ENCODE measurements around the gene TRIM39. TPM values are rescaled to one million over a fixed set of nuclear protein-coding genes. Genes with fewer than 3 reads are reported as not detected.

TRIM39 gene
- total and polyA plus RNA-seq, 2 donors (not counting 1 experiment from before 2014, with no cell fraction given): 18.1 to 31.4 TPM

DNA sequence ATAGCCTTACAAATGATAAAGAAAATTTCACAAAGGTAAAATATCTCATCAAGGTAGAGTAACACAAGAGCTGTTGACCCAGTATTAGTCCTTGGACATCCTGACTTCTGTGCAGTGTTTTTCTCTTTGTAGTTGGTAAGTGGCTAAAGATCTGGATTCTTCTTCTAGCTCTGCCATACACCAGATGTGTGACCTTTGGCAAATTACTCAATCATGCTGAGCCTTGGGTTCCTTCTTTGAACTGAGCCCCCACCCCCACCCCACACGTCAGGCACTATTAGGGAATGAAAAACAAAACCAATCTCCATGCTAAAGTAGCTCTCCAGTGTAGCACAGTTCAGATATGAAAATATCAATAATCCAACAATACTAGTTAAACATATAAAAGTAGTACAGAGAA lies 15.1 kb upstream of the TRIM39 start:
- H3K27me3 ChIP-seq (replicated peaks in 1 of 4; ENCODE audit: control extremely low read depth in 1 of 4, control insufficient read depth in 3 of 4, insufficient read depth in 4 of 4, low read length in 3 of 4): no peaks in the 10 kb centered on the region
- ChIA-PET POLR2A (no interaction called here), CTCF (no interaction called here)
- no peak overlapping the region for H3K27ac Mint-ChIP-seq
- no peak for ATAC-seq (ENCODE audit: low read depth)
- intact Hi-C loops (cut with micrococcal nuclease): no loop called here
- no peak overlapping the region for H2AFZ ChIP-seq (ENCODE audit: insufficient read depth, low read depth, low read length, poor library complexity, severe bottlenecking)
- H3K4me3 ChIP-seq (ENCODE audit: control extremely low read depth in 1 of 5, extremely low read depth in 1 of 5, insufficient read depth in 1 of 5, low read depth in 2 of 5, low read length in 4 of 5): no peak overlapping the region
- WGBS (ENCODE audit: insufficient coverage): no CpG with 5 or more reads among the region's 1 CpG
- no peak overlapping the region for H3K4me2 ChIP-seq (replicated peaks; ENCODE audit: low read depth, low read length, poor library complexity, severe bottlenecking)
- H3K79me2 ChIP-seq (ENCODE audit: control insufficient read depth, insufficient read depth, low read length): peaks cover 95% of the 10 kb centered on the region
- no peaks in the 10 kb centered on the region for H3K4me1 ChIP-seq (ENCODE audit: control insufficient read depth in 2 of 2, insufficient read depth in 2 of 2, low read length in 2 of 2)
- H3K27ac ChIP-seq (ENCODE audit: low read length in 2 of 2): no peak overlapping the region
- H3K4me3 Mint-ChIP-seq: no peak overlapping the region
- H3K9me3 ChIP-seq (ENCODE audit: control extremely low read depth in 1 of 3, control insufficient read depth in 2 of 3, insufficient read depth in 1 of 3, low read length in 2 of 3): no peaks in the 10 kb centered on the region
- TF ChIP-seq, protein P1, sequence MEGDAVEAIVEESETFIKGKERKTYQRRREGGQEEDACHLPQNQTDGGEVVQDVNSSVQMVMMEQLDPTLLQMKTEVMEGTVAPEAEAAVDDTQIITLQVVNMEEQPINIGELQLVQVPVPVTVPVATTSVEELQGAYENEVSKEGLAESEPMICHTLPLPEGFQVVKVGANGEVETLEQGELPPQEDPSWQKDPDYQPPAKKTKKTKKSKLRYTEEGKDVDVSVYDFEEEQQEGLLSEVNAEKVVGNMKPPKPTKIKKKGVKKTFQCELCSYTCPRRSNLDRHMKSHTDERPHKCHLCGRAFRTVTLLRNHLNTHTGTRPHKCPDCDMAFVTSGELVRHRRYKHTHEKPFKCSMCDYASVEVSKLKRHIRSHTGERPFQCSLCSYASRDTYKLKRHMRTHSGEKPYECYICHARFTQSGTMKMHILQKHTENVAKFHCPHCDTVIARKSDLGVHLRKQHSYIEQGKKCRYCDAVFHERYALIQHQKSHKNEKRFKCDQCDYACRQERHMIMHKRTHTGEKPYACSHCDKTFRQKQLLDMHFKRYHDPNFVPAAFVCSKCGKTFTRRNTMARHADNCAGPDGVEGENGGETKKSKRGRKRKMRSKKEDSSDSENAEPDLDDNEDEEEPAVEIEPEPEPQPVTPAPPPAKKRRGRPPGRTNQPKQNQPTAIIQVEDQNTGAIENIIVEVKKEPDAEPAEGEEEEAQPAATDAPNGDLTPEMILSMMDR (IDR thresholded peaks at IDR 0.05): no peak
- no peak for TF ChIP-seq EZH2 (IDR thresholded peaks at IDR 0.05; ENCODE audit: borderline replicate concordance, insufficient read depth, low read depth, low read length, poor library complexity, severe bottlenecking)
- peaks cover 15% of the 10 kb centered on the region for H3K4me1 Mint-ChIP-seq
- no peaks in the 10 kb centered on the region for H3K27me3 Mint-ChIP-seq
- no peaks in the 10 kb centered on the region for H3K9me3 Mint-ChIP-seq (ENCODE audit: insufficient read depth)
- no peak for DNase-seq
- H3K9ac ChIP-seq (ENCODE audit: low read length): no peak overlapping the region
- peaks cover 97% of the 10 kb centered on the region for H4K20me1 ChIP-seq (ENCODE audit: control insufficient read depth, insufficient read depth, low read length, poor library complexity, severe bottlenecking)
- H3K36me3 ChIP-seq (replicated peaks in 1 of 2; ENCODE audit: control extremely low read depth in 1 of 2, control insufficient read depth in 1 of 2, extremely low read depth in 1 of 2, insufficient read depth in 2 of 2, low read length in 1 of 2): peaks cover 0 to 48% of the 10 kb centered on the region in 2 experiments

DNA sequence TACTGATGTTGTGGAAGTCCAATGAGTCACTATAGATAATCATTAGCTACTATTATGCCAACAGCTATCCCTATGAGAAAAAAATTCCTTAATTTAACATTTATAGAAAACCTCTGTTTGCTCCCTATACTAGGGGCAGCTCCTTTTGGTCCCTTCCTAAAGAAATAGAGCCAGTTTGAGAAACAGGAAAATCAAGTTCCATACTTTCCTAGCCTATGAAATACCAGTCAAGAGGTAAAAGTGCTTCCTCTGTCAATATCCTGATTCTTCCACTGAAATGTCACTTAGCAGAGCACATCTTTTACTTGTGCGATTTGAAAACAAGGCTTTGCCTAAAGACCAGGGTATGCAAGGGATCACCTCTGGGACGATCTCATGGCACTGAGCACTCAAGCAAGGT lies 14.5 kb upstream of the TRIM39 start:
- Histone ChIP-seq H3K79me2 (ENCODE audit: control insufficient read depth, insufficient read depth, low read length) (peaks cover 95% of the 10 kb centered on the region), H3K27ac (ENCODE audit: low read length in 2 of 2) (no peak overlapping the region), H3K4me3 (ENCODE audit: control extremely low read depth in 1 of 5, extremely low read depth in 1 of 5, insufficient read depth in 1 of 5, low read depth in 2 of 5, low read length in 4 of 5) (no peak overlapping the region), H3K36me3 (replicated peaks in 1 of 2; ENCODE audit: control extremely low read depth in 1 of 2, control insufficient read depth in 1 of 2, extremely low read depth in 1 of 2, insufficient read depth in 2 of 2, low read length in 1 of 2) (peaks cover 0 to 46% of the 10 kb centered on the region in 2 experiments), H2AFZ (ENCODE audit: insufficient read depth, low read depth, low read length, poor library complexity, severe bottlenecking) (no peak overlapping the region), H4K20me1 (ENCODE audit: control insufficient read depth, insufficient read depth, low read length, poor library complexity, severe bottlenecking) (peaks cover 95% of the 10 kb centered on the region), H3K4me1 (ENCODE audit: control insufficient read depth in 2 of 2, insufficient read depth in 2 of 2, low read length in 2 of 2) (no peaks in the 10 kb centered on the region), H3K9me3 (ENCODE audit: control extremely low read depth in 1 of 3, control insufficient read depth in 2 of 3, insufficient read depth in 1 of 3, low read length in 2 of 3) (no peaks in the 10 kb centered on the region), H3K27me3 (replicated peaks in 1 of 4; ENCODE audit: control extremely low read depth in 1 of 4, control insufficient read depth in 3 of 4, insufficient read depth in 4 of 4, low read length in 3 of 4) (no peaks in the 10 kb centered on the region), H3K4me2 (replicated peaks; ENCODE audit: low read depth, low read length, poor library complexity, severe bottlenecking) (no peak overlapping the region), H3K9ac (ENCODE audit: low read length) (no peak overlapping the region)
- Mint-ChIP-seq H3K9me3 (ENCODE audit: insufficient read depth) (no peaks in the 10 kb centered on the region), H3K4me3 (no peak overlapping the region), H3K27ac (no peak overlapping the region), H3K4me1 (peaks cover 16% of the 10 kb centered on the region), H3K27me3 (no peaks in the 10 kb centered on the region)
- TF ChIP-seq, protein P1 (IDR thresholded peaks at IDR 0.05): no peak
- TF ChIP-seq EZH2 (IDR thresholded peaks at IDR 0.05; ENCODE audit: borderline replicate concordance, insufficient read depth, low read depth, low read length, poor library complexity, severe bottlenecking): no peak
- WGBS (ENCODE audit: insufficient coverage): 95% methylated on average over 2 of the region's 2 CpGs
- intact Hi-C loops (cut with micrococcal nuclease): no loop called here
- POLR2A ChIA-PET: no interaction called here
- DNase-seq (no peak), ATAC-seq (ENCODE audit: low read depth) (no peak)
- CTCF ChIA-PET: no interaction called here
